Endothelial cell of umbilical vein (primary cell): ENCODE measurements around the gene KIF20B. TPM values are rescaled to one million over a fixed set of nuclear protein-coding genes. Genes with fewer than 3 reads are reported as not detected.

Source experiments
- BruUV-seq: library from RNA; stranded (reverse); fragments of 400-500 nt; replicated peaks from 2 replicates; lab custom pipeline; 2021; lab: Mats Ljungman, UMichigan
- CTCF ChIA-PET: fragments of 300-600, 350-600 bp; sonication (Branson Sonifier 250); formaldehyde crosslinking; loops from one replicate; lab custom pipeline; 2021; ENCODE audit warnings: antibody characterized with exemption, inconsistent platforms; lab: Charles Lee
- POLR2A ChIA-PET: fragments of 300-600, 350-600 bp; sonication (Branson Sonifier 250); formaldehyde crosslinking; loops from one replicate; lab custom pipeline; 2021; ENCODE audit warnings: antibody characterized with exemption, inconsistent platforms; lab: Charles Lee
- DNase-seq: peaks from one replicate; pipeline ENCODE4 v3.0.0-alpha.2; 2011; ENCODE audit warnings: low read depth, low spot score
- FAIRE-seq: peaks from 2 replicates; lab custom pipeline; 2011; peaks lifted over from hg19 to GRCh38; lab: Jason Lieb, UNC
- H2AFZ ChIP-seq: 2 replicates; pipeline ENCODE4 v1.6.0; 2012; ENCODE audit warnings: low read depth, low read length, control low read depth, inconsistent platforms
- H3K27ac ChIP-seq: 2 replicates; pipeline ENCODE4 v1.5.1; 2011; ENCODE audit warnings: low read depth, mild to moderate bottlenecking, control low read depth, low read length, moderate library complexity; ENCODE audit not compliant: insufficient read depth
- H3K27me3 ChIP-seq, 2 experiments: 2 replicates each; pipeline versions ENCODE4 v1.6.0 to v1.6.1; 2011; ENCODE audit warnings: low read length in 2 of 2, mixed read lengths in 1 of 2; ENCODE audit not compliant: control insufficient read depth in 2 of 2, insufficient read depth in 2 of 2
- H3K36me3 ChIP-seq, 2 experiments: 2 replicates in 1 of 2; 3 replicates in 1 of 2; pipeline ENCODE4 v1.5.1; 2011; ENCODE audit warnings: low read length in 2 of 2, mild to moderate bottlenecking in 1 of 2, moderate library complexity in 1 of 2; ENCODE audit not compliant: control insufficient read depth in 2 of 2, insufficient read depth in 2 of 2; ENCODE audit errors: extremely low read depth in 1 of 2
- H3K4me1 ChIP-seq: 3 replicates; pipeline ENCODE4 v1.5.1; 2011; ENCODE audit warnings: mild to moderate bottlenecking, low read length; ENCODE audit not compliant: control insufficient read depth, insufficient read depth; ENCODE audit errors: extremely low read depth
- H3K4me2 ChIP-seq: 2 replicates; pipeline ENCODE4 v1.6.1; 2011; ENCODE audit warnings: low read length, control low read depth, mixed read lengths; ENCODE audit not compliant: insufficient read depth
- H3K4me3 ChIP-seq, 3 experiments: fragments of 200-600 bp in 1 of 3; sonication (generic), shearing (Covaris generic) in 1 of 3; replicated peaks in 1 of 3; 2 replicates each; pipeline ENCODE4 v1.5.1; 2011 to 2016; ENCODE audit warnings: control low read depth in 3 of 3, low read length in 3 of 3, mild to moderate bottlenecking in 2 of 3, inconsistent platforms in 1 of 3, low read depth in 1 of 3, moderate library complexity in 1 of 3; ENCODE audit not compliant: insufficient read depth in 1 of 3
- H3K79me2 ChIP-seq: 2 replicates; pipeline ENCODE4 v1.6.0; 2012; ENCODE audit warnings: low read length, inconsistent platforms; ENCODE audit not compliant: control insufficient read depth, insufficient read depth
- H3K9ac ChIP-seq: replicated peaks from 2 replicates; pipeline ENCODE3; 2011; ENCODE audit warnings: low read length, control low read depth; ENCODE audit not compliant: insufficient read depth; ENCODE audit errors: extremely low read depth
- H3K9me1 ChIP-seq: replicated peaks from 3 replicates; pipeline ENCODE4 v1.6.0; 2011; ENCODE audit warnings: mild to moderate bottlenecking, low read length; ENCODE audit not compliant: control insufficient read depth, insufficient read depth; ENCODE audit errors: extremely low read depth
- H3K9me3 ChIP-seq: replicated peaks from 2 replicates; pipeline ENCODE4 v1.5.1; 2012; ENCODE audit warnings: low read length, inconsistent platforms; ENCODE audit not compliant: control insufficient read depth, insufficient read depth
- H4K20me1 ChIP-seq: replicated peaks from 2 replicates; pipeline ENCODE3; 2011; ENCODE audit warnings: mild to moderate bottlenecking, low read length; ENCODE audit not compliant: control insufficient read depth, insufficient read depth; ENCODE audit errors: extremely low read depth
- EZH2 ChIP-seq: IDR thresholded peaks from 2 replicates; pipeline ENCODE4 v1.6.1; 2012; ENCODE audit warnings: borderline replicate concordance, low read depth, mild to moderate bottlenecking, moderate library complexity, low read length, inconsistent platforms; ENCODE audit not compliant: severe bottlenecking
- FOS ChIP-seq: IDR thresholded peaks from 2 replicates; pipeline ENCODE4 v1.6.1; 2011; ENCODE audit warnings: mild to moderate bottlenecking, low read length, moderate library complexity, borderline replicate concordance; ENCODE audit not compliant: insufficient read depth
- GATA2 ChIP-seq: IDR thresholded peaks from 2 replicates; pipeline ENCODE4 v1.7.0; 2011; ENCODE audit warnings: low read depth, mild to moderate bottlenecking, moderate library complexity, mixed read lengths, low read length; ENCODE audit not compliant: insufficient read length, insufficient read depth
- POLR2A ChIP-seq: IDR thresholded peaks from 2 replicates; pipeline ENCODE4 v1.6.1; 2012; ENCODE audit warnings: low read depth, mild to moderate bottlenecking, control low read depth, low read length
- POLR2AphosphoS5 ChIP-seq: IDR thresholded peaks from 2 replicates; pipeline ENCODE4 v1.6.1; 2012; ENCODE audit warnings: low read depth, mild to moderate bottlenecking, control low read depth, low read length, moderate library complexity; ENCODE audit not compliant: insufficient read depth
- dilution Hi-C: fragments of 300-500 bp; cut with MboI; formaldehyde crosslinking; loops from one replicate; pipeline ENCODE4 v1.15.0; 2019; ENCODE audit warnings: low sequenced_read_pairs; ENCODE audit not compliant: extremely low pct_ligation_motif_present
- intact Hi-C: fragments of 100-400 bp; cut with micrococcal nuclease; formaldehyde crosslinking; loops from one replicate; pipeline ENCODE4 v1.10.0; 2022
- polyA plus RNA-seq, 4 experiments: library from polyadenylated mRNA; depleted of rRNA in 3 of 4; stranded (reverse) in 3 of 4; unstranded in 1 of 4; fragments of >200 nt; gene quantifications; 2 replicates each; pipeline versions ENCODE4 v1.2.1 to v1.2.3, GENCODE V29; 2011 to 2012; ENCODE audit warnings: missing spikeins in 1 of 4
- total RNA-seq: library from RNA; stranded (reverse); gene quantifications from 2 replicates; pipeline ENCODE4 v1.2.3, GENCODE V29; 2021
- TF ChIP-seq, protein P1 (sequence below): IDR thresholded peaks from 2 replicates; pipeline ENCODE4 v1.6.1; 2011; ENCODE audit not compliant: insufficient read depth, insufficient read length

The KIF20B gene
- total and polyA plus RNA-seq, 2 donors (not counting 3 experiments of a cell fraction or from before 2014, with no cell fraction given) = 2.6 to 39.7 TPM

DNA sequence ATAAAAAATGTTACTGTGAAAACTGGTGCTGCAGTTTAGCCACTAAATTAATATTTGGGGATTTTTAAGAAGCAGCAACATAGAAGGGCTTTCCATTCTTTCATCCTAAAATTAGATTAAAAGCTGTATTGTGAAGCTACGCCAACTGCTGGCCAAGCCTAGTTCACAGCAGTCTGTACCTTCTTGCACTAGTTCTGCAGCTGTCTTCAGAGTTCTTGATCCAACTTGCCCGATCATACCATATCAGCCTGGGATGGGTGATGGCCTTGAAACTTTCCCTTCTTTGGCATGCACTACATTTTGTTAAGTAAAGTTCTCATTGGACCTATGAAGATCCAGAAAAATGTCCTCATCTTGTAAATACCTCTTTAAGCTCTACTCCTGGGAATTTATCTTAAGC, 36.1 kb upstream of the KIF20B start:
- Histone ChIP-seq H3K4me1 (no peaks in the 10 kb centered on the region), H3K36me3 (no peaks in the 10 kb centered on the region), H3K9me3 (no peaks in the 10 kb centered on the region), H3K4me3 (no peak overlapping the region), H3K4me2 (no peak overlapping the region), H3K27ac (no peak overlapping the region), H3K9ac (no peak overlapping the region), H4K20me1 (no peaks in the 10 kb centered on the region), H3K9me1 (no peaks in the 10 kb centered on the region), H2AFZ (no peak overlapping the region), H3K27me3 (peaks cover 5 to 16% of the 10 kb centered on the region in 2 experiments), H3K79me2 (no peaks in the 10 kb centered on the region)
- TF ChIP-seq POLR2A (no peak), FOS (no peak), EZH2 (no peak), POLR2AphosphoS5 (no peak)
- TF ChIP-seq, protein P1, sequence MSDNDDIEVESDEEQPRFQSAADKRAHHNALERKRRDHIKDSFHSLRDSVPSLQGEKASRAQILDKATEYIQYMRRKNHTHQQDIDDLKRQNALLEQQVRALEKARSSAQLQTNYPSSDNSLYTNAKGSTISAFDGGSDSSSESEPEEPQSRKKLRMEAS = no peak
- CTCF ChIA-PET = interaction anchor here (1.1 to 1.4 kb wide), 2 partner anchors 22 to 296 kb away, joined by 3 read pairs; no protein-coding TSS in a partner anchor
- BruUV-seq = no TSS peak
- dilution Hi-C loops (no loop called here), intact Hi-C loops (no loop called here)
- POLR2A ChIA-PET = no interaction called here
- FAIRE-seq (no peak), DNase-seq (no peak)

DNA sequence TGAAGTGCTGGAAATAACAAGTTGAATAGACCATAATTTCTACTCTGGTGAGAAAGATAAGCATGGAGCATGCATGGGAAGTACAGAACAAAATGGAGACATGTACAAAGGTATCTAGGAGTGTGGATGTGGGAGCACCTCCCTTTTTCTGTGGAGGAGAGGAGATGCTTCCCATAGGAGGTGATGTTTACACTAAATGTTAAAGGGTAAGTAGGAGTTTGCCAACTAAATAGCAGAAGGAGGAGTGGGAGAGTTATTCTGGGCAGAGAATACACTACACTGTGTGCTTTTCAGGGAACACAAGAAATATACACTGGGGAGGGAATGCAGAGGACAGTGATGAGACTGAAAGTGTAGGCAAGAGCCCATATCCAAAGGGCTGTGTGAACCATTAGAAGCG, 35.3 kb upstream of the KIF20B start:
- FAIRE-seq = no peak
- no peak for TF ChIP-seq EZH2
- TF ChIP-seq GATA2 = no peak
- no peak for TF ChIP-seq POLR2AphosphoS5

More for the DNA sequence above, 35.3 kb upstream of the KIF20B start:
- dilution Hi-C loops = no loop called here
- peaks cover 3 to 12% of the 10 kb centered on the region in 2 experiments for H3K27me3 ChIP-seq
- intact Hi-C loops = no loop called here
- no peaks in the 10 kb centered on the region for H3K79me2 ChIP-seq
- no peaks in the 10 kb centered on the region for H3K36me3 ChIP-seq
- no TSS peak for BruUV-seq
- ChIA-PET POLR2A (no interaction called here), CTCF (no interaction called here)
- no peak overlapping the region for H3K9ac ChIP-seq
- no peak overlapping the region for H3K27ac ChIP-seq
- H3K9me3 ChIP-seq = no peaks in the 10 kb centered on the region
- no peaks in the 10 kb centered on the region for H3K9me1 ChIP-seq
- no peak overlapping the region for H3K4me2 ChIP-seq
- no peaks in the 10 kb centered on the region for H4K20me1 ChIP-seq
- DNase-seq = no peak
- H3K4me1 ChIP-seq = no peaks in the 10 kb centered on the region
- no peak overlapping the region for H3K4me3 ChIP-seq
- no peak overlapping the region for H2AFZ ChIP-seq
